ENCODE data around the gene FRS3. TPM values are rescaled to one million over a fixed set of nuclear protein-coding genes. Genes with fewer than 3 reads are reported as not detected.
"Not testable (repeated sequence)": the region's sequence is repeated elsewhere in the genome, so short reads cannot be mapped to it uniquely, and the experiment has no call there.

FRS3 gene
- total and polyA plus RNA-seq, 2 of the 8 experiments (the other 6 are each of a cell fraction or from before 2014, with no cell fraction given), result 3.4 to 4.4 TPM

- TF ChIP-seq MAX (IDR thresholded peaks at IDR 0.05), result no peak
Measured at GRCh38 chr6:41767112-41767833, 12.4 kb downstream of the FRS3 start (continued).

GRCh38 chr6:41766043-41766664 is 13.5 kb downstream of the FRS3 start:
- H3K9ac ChIP-seq (replicated peaks in 1 of 4; ENCODE audit: extremely low read depth in 1 of 4, low read depth in 3 of 4, low read length in 3 of 4); H2BK120ac ChIP-seq (replicated peaks; ENCODE audit: low read depth, low read length); H4K5ac ChIP-seq (ENCODE audit: insufficient read length, low read depth, low read length); H4K20me1 ChIP-seq (replicated peaks in 1 of 2; ENCODE audit: control insufficient read depth in 1 of 2, insufficient read depth in 2 of 2, low read length in 2 of 2); H3K4me1 ChIP-seq (replicated peaks in 1 of 4; ENCODE audit: control insufficient read depth in 3 of 4, insufficient read depth in 4 of 4, low read length in 3 of 4); H4K91ac ChIP-seq (replicated peaks; ENCODE audit: insufficient read length, low read length); H3K27ac ChIP-seq (ENCODE audit: low read depth, low read length); H2BK15ac ChIP-seq (ENCODE audit: low read length); H3K4ac ChIP-seq (replicated peaks; ENCODE audit: insufficient read length, low read depth, low read length); H3K14ac ChIP-seq (ENCODE audit: insufficient read length); H3K23ac ChIP-seq (ENCODE audit: insufficient read length); H3K4me2 ChIP-seq (ENCODE audit: insufficient read depth in 1 of 2, low read depth in 2 of 2, low read length in 2 of 2); H2BK12ac ChIP-seq (ENCODE audit: low read depth, low read length); H3K23me2 ChIP-seq (ENCODE audit: low read depth, low read length); H2BK20ac ChIP-seq (ENCODE audit: low read length); H3K27me3 ChIP-seq (replicated peaks in 1 of 4; ENCODE audit: control insufficient read depth in 3 of 4, extremely low read depth in 1 of 4, insufficient read depth in 3 of 4, low read length in 3 of 4); H4K8ac ChIP-seq (ENCODE audit: extremely low read depth, insufficient read depth, low read length); H3K56ac ChIP-seq (replicated peaks; ENCODE audit: insufficient read length, low read depth, low read length); FAIRE-seq; H3K79me1 ChIP-seq (ENCODE audit: low read depth, low read length); H3K36me3 ChIP-seq (ENCODE audit: control insufficient read depth in 2 of 4, insufficient read depth in 4 of 4, low read length in 3 of 4); H3K79me2 ChIP-seq (ENCODE audit: control insufficient read depth in 1 of 2, insufficient read depth in 2 of 2, low read length in 2 of 2); H3K4me3 ChIP-seq (ENCODE audit: extremely low read depth in 1 of 4, insufficient read depth in 2 of 4, low read depth in 3 of 4, low read length in 4 of 4); H2AK5ac ChIP-seq (ENCODE audit: low read depth, low read length); H2AFZ ChIP-seq (ENCODE audit: low read length); DNase-seq (ENCODE audit: low read depth in 1 of 2, low spot score in 2 of 2); H2BK5ac ChIP-seq (ENCODE audit: low read depth, low read length); H3K9me3 ChIP-seq (ENCODE audit: insufficient read depth in 2 of 2, low read depth in 1 of 2, low read length in 1 of 2); H3K18ac ChIP-seq (ENCODE audit: extremely low read depth, low read length): not testable (repeated sequence)
- 91% methylated on average over 4 of the region's 4 CpGs; no CpG with 5 or more reads in 1 of the 2 experiments for WGBS, 2 experiments (ENCODE audit: extremely low coverage in 1 of 2, insufficient coverage in 1 of 2, insufficient read length in 1 of 2, insufficient replicate concordance in 2 of 2, low coverage in 1 of 2, low lambda C conversion rate in 2 of 2, missing lambda C conversion rate in 1 of 2)
- ChIA-PET CTCF (ENCODE audit: partially characterized antibody) (interaction anchor here (0.5 to 5.2 kb wide), 4 partner anchors 10 to 278 kb away, joined by 3 to 37 read pairs (median 4); no protein-coding TSS in a partner anchor), POLR2A (ENCODE audit: partially characterized antibody) (interaction anchor here (0.7 to 1.4 kb wide), 2 partner anchors 12 to 285 kb away, joined by 3 read pairs; partner anchors contain the start of gene TAF8)
